CD4-positive, alpha-beta T cell (primary cell): Measurements from ENCODE around the gene ALDH1A1. TPM values are rescaled to one million over a fixed set of nuclear protein-coding genes. Genes with fewer than 3 reads are reported as not detected.

Experiments used
- ATAC-seq: fragments of 200-7000 bp; cut with Tn5 transposase; one replicate; pipeline ENCODE4 v1.10.0; 2022; ENCODE audit warnings: mild to moderate bottlenecking; ENCODE audit not compliant: poor library complexity
- CTCF ChIA-PET: fragments of 350-600 bp; sonication (Branson Sonifier 250); formaldehyde crosslinking; loops from one replicate; lab custom pipeline; 2021; ENCODE audit warnings: antibody characterized with exemption, inconsistent platforms; lab: Charles Lee
- POLR2A ChIA-PET: fragments of 350-600 bp; sonication (Branson Sonifier 250); formaldehyde crosslinking; loops from one replicate; lab custom pipeline; 2021; ENCODE audit warnings: antibody characterized with exemption, inconsistent platforms; lab: Charles Lee
- DNase-seq, 14 experiments: peaks; one replicate each; pipeline ENCODE4 v3.0.0-alpha.2; 2013 to 2020; ENCODE audit warnings: mixed read lengths in 2 of 14
- H3K27ac ChIP-seq, 2 donors: one replicate each; pipeline versions ENCODE4 v1.5.1 to v1.7.0; 2013; ENCODE audit warnings: low read length in 2 of 2, low read depth in 1 of 2, mild to moderate bottlenecking in 1 of 2
- H3K27me3 ChIP-seq, 2 experiments: 1 replicate in 1 of 2; 2 replicates in 1 of 2; pipeline versions ENCODE4 v1.6.1 to v1.7.0; 2013; ENCODE audit warnings: low read length in 2 of 2, control low read depth in 1 of 2, mild to moderate bottlenecking in 1 of 2, moderate library complexity in 1 of 2; ENCODE audit not compliant: insufficient read depth in 2 of 2, control insufficient read depth in 1 of 2
- H3K36me3 ChIP-seq: one replicate; pipeline ENCODE4 v1.6.1; 2013; ENCODE audit warnings: low read length, control low read depth; ENCODE audit not compliant: insufficient read depth
- H3K4me1 ChIP-seq: one replicate; pipeline ENCODE4 v1.6.1; 2013; ENCODE audit warnings: low read length, control low read depth; ENCODE audit not compliant: insufficient read depth
- H3K4me3 ChIP-seq: one replicate; pipeline ENCODE4 v1.5.1; 2013; ENCODE audit warnings: mild to moderate bottlenecking, low read length, moderate library complexity
- H3K9me3 ChIP-seq, 2 experiments: 1 replicate in 1 of 2; 2 replicates in 1 of 2; pipeline versions ENCODE4 v1.6.1 to v1.7.0; 2013; ENCODE audit warnings: low read length in 2 of 2, mild to moderate bottlenecking in 2 of 2, control low read depth in 1 of 2, moderate library complexity in 1 of 2; ENCODE audit not compliant: control insufficient read depth in 1 of 2, insufficient read depth in 1 of 2
- H3K27ac Mint-ChIP-seq: one replicate; pipeline ENCODE4 v1.8.0; 2020; ENCODE audit warnings: mixed read lengths
- H3K27me3 Mint-ChIP-seq: one replicate; pipeline ENCODE4 v1.8.0; 2021; ENCODE audit warnings: mixed read lengths
- H3K36me3 Mint-ChIP-seq: one replicate; pipeline ENCODE4 v1.8.0; 2021; ENCODE audit warnings: low read depth, mixed read lengths
- H3K4me1 Mint-ChIP-seq: one replicate; pipeline ENCODE4 v1.8.0; 2021; ENCODE audit warnings: low read depth, mixed read lengths
- H3K4me3 Mint-ChIP-seq: one replicate; pipeline ENCODE4 v1.8.0; 2020; ENCODE audit warnings: mild to moderate bottlenecking, mixed read lengths
- H3K9me3 Mint-ChIP-seq: one replicate; pipeline ENCODE4 v1.8.0; 2020; ENCODE audit warnings: mixed read lengths
- intact Hi-C, 2 experiments: fragments of 100-400 bp; cut with DNase I in 1 of 2; cut with micrococcal nuclease in 1 of 2; formaldehyde crosslinking; loops; one replicate each; pipeline versions ENCODE4 v1.15.1 to v1.9.0; 2023 to 2025; cut with DNase I, micrococcal nuclease
- total RNA-seq, 174 experiments: library from RNA in 2 of 174; stranded (reverse) in 2 of 174; gene quantifications; one replicate each; pipeline ENCODE4 v1.2.3 and lab custom pipeline; 2021 to 2026
- TF ChIP-seq, protein P1 (sequence below): fragments of 200-600 bp; IDR thresholded peaks from one replicate; pipeline ENCODE4 v1.8.0; 2022; ENCODE audit warnings: antibody characterized with exemption, mild to moderate bottlenecking

The ALDH1A1 gene
- total RNA-seq, 2 experiments from 2014 or later, result 0.39 TPM; not detected in 1

DNA sequence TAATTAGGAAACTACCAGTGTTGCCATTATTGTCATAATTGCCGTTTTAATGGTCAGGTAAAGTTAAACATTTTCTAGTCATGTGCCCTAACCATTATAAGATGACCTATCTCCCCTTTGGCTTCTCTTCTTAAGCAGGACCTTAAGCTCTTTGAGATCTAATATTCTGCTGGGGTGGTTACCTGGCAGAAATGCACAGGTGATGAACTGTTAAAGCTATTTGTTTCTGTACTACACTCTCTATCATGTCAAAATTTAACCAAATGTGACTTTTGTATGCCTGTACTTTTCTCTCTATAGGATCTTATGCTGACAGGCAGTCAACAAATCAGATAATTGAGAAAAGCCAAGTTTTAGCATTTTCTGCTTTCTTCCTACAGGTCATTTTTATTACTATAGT lies 23.3 kb downstream of the ALDH1A1 start:
- ChIA-PET POLR2A (interaction anchor here (0.5 kb wide), 1 partner anchor 682 kb away, joined by 3 read pairs; no protein-coding TSS in a partner anchor), CTCF (no interaction called here)
- no peaks in the 10 kb centered on the region for H3K27me3 ChIP-seq

GRCh38 chr9:72928042-72928507 lies 24.8 kb downstream of the ALDH1A1 start:
- Histone ChIP-seq H3K4me1 (no peaks in the 10 kb centered on the region), H3K36me3 (no peaks in the 10 kb centered on the region), H3K4me3 (no peak overlapping the region), H3K9me3 (no peaks in the 10 kb centered on the region), H3K27me3 (no peaks in the 10 kb centered on the region), H3K27ac (no peak overlapping the region)
- Mint-ChIP-seq H3K36me3 (no peaks in the 10 kb centered on the region), H3K27me3 (no peaks in the 10 kb centered on the region), H3K27ac (no peak overlapping the region), H3K4me3 (no peak overlapping the region), H3K9me3 (no peaks in the 10 kb centered on the region), H3K4me1 (no peaks in the 10 kb centered on the region)
- ChIA-PET POLR2A (no interaction called here), CTCF (no interaction called here)
- ATAC-seq, result no peak
- intact Hi-C loops, result no loop called here
- TF ChIP-seq, protein P1, sequence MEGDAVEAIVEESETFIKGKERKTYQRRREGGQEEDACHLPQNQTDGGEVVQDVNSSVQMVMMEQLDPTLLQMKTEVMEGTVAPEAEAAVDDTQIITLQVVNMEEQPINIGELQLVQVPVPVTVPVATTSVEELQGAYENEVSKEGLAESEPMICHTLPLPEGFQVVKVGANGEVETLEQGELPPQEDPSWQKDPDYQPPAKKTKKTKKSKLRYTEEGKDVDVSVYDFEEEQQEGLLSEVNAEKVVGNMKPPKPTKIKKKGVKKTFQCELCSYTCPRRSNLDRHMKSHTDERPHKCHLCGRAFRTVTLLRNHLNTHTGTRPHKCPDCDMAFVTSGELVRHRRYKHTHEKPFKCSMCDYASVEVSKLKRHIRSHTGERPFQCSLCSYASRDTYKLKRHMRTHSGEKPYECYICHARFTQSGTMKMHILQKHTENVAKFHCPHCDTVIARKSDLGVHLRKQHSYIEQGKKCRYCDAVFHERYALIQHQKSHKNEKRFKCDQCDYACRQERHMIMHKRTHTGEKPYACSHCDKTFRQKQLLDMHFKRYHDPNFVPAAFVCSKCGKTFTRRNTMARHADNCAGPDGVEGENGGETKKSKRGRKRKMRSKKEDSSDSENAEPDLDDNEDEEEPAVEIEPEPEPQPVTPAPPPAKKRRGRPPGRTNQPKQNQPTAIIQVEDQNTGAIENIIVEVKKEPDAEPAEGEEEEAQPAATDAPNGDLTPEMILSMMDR, result no peak
- no peak for DNase-seq

More for the DNA sequence above, 23.3 kb downstream of the ALDH1A1 start:
- no peaks in the 10 kb centered on the region for H3K9me3 ChIP-seq
- Mint-ChIP-seq H3K36me3 (no peaks in the 10 kb centered on the region), H3K9me3 (no peaks in the 10 kb centered on the region), H3K4me1 (no peaks in the 10 kb centered on the region), H3K27me3 (no peaks in the 10 kb centered on the region), H3K27ac (no peak overlapping the region), H3K4me3 (no peak overlapping the region)
- H3K4me1 ChIP-seq, result no peaks in the 10 kb centered on the region
- H3K4me3 ChIP-seq, result no peak overlapping the region
- H3K36me3 ChIP-seq, result no peaks in the 10 kb centered on the region
- ATAC-seq (no peak), DNase-seq (no peak)
- TF ChIP-seq, protein P1, result no peak
- H3K27ac ChIP-seq, result no peak overlapping the region
- intact Hi-C loops, result no loop called here

DNA sequence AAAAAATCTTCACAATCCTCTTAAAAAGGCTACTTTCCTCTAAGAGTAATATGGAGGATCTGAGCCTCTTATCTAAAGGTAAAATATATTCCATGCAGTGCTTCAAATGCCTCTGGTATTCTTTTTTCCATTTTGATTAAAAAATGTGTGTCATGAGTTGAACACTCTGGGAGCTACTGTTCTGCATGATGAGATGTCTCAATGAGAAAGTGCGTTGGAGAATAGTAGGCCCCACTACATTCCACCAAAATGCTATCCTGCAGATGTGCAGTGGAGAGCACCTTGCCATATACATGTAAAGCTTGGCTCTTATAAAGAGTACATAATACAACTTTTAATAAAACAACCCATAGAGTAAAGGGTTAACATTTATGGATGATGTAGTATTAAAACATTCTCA lies 26.3 kb downstream of the ALDH1A1 start:
- H3K27ac Mint-ChIP-seq, result no peak overlapping the region
- no peaks in the 10 kb centered on the region for H3K36me3 Mint-ChIP-seq
- Histone ChIP-seq H3K36me3 (no peaks in the 10 kb centered on the region), H3K9me3 (no peaks in the 10 kb centered on the region), H3K27me3 (peaks cover 0 to 3% of the 10 kb centered on the region in 2 experiments), H3K4me1 (no peaks in the 10 kb centered on the region), H3K4me3 (no peak overlapping the region), H3K27ac (no peak overlapping the region)
- TF ChIP-seq, protein P1, result no peak
- no peak overlapping the region for H3K4me3 Mint-ChIP-seq
- ATAC-seq (no peak), DNase-seq (no peak)
- intact Hi-C loops, result no loop called here
- no peaks in the 10 kb centered on the region for H3K9me3 Mint-ChIP-seq
- H3K4me1 Mint-ChIP-seq, result no peaks in the 10 kb centered on the region
- ChIA-PET CTCF (no interaction called here), POLR2A (no interaction called here)
- no peaks in the 10 kb centered on the region for H3K27me3 Mint-ChIP-seq
